ENCODE data around the gene KIAA1328.
"Not testable (repeated sequence)": the region's sequence is repeated elsewhere in the genome, so short reads cannot be mapped to it uniquely, and the experiment has no call there.

Gene KIAA1328

DNA sequence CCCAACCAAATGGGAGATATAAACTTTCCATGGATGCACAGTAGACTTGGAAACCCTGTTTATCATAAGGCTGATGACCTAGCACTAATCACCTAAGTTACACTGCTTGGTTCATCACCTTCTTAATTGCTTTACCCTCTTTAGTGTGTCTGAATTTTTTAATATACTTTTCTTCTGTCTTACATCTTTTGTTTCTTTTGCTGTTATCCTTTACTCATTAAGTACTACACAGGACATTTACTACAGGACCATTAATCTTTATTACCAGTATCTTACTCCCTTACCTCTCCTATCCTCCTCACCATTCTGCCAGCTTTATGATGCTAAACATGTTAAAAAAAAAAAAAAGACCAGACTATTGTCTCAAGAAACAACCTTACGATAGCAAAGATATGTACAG, 333.6 kb downstream of the KIAA1328 start:
- no peak for DNase-seq

DNA sequence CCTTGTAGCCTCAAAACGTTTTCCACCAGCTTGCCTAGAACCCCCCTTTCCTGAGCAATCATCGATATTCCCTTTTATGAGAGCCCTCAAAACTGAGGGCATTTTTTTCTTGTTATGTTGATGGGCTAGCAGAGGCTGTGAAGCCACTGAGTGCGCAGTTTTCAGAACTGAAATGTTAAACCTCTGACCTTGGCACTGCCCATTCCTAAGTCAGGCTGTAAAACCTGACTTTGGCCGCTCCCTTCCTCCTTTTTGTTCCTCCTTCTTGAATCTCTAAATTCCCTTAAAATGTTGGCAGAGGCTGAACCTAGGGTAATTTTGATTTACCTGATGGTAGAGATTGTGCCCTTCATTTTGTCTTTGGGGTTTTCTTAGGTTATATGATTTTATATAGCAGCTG, 334.2 kb downstream of the KIAA1328 start:
- DNase-seq, result no peak

DNA sequence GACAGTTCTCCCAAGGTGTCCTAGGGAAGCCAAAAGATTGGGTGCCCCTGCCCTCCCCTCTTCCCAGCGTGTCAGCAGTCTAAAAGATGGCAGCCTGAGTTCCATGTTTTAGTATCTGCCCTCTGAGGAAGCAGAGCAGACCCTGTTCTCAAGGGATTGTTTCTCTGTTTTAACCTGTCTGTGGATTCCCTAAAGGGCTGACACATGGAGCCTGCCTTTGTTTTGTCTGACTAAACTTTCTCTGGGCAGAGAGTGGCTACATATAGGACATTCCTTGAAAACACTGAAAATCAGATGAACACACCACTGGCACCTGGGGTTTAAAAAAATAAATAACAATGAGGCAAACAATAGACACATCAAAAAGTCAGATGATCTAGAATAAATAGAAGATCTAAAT, 337.6 kb downstream of the KIAA1328 start:
- DNase-seq, result no peak

DNA sequence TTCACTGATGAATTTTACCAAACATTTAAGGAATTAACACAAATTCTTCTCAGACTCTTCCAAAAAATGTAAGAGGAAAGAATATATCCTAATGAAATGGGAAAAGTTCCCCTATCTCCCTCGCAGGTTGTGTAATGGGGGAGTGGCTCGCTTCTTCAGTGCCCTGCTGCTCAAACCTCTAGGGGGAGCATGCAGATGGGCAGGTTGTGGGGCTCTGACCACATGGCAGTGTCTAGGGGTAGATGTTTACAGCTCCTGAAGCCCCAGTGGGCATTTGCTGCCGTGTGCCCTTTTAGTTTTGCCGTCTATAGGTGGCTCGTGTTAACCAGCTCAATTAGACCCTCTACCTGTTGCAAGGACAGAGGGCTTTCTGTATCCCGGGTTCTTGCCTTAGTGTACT, 338.0 kb downstream of the KIAA1328 start:
- not testable (repeated sequence) for DNase-seq

DNA sequence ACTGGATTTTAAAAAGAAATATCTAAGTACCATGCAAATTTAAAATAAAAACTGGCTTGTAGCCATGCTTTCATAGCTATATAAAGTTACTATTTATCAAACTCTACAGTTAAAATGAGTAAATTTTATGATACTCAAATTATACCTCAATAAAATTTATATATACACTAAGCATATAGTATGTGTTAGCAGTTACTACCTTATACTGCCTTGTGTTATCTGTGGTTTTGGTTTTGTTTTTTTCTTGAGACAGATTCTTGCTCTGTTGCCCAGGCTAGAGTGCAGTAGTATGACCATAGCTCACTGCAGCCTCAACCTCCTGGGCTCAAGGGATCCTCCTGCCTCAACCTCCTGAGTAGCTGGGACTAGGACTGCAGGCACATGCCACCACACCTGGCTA, 342.1 kb downstream of the KIAA1328 start:
- DNase-seq, result no peak

DNA sequence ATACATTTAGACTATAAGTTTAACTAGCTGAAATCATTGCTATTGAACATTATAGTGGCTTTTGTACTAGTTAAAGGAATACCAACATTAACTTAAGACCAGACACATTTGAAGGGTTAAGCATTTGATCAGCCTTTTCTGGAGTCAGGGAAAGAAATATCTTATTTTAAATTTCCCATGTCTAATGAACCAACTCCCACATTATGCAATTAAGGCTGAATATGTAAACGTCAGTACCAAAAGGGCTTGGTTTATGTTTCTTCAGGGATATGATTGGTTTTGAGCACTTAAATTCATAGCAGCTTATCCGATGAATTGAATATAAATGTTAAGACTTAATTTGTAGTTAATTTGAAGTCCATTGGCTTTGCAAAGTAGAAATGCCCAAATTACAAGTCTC, 344.5 kb downstream of the KIAA1328 start:
- no peak for DNase-seq

DNA sequence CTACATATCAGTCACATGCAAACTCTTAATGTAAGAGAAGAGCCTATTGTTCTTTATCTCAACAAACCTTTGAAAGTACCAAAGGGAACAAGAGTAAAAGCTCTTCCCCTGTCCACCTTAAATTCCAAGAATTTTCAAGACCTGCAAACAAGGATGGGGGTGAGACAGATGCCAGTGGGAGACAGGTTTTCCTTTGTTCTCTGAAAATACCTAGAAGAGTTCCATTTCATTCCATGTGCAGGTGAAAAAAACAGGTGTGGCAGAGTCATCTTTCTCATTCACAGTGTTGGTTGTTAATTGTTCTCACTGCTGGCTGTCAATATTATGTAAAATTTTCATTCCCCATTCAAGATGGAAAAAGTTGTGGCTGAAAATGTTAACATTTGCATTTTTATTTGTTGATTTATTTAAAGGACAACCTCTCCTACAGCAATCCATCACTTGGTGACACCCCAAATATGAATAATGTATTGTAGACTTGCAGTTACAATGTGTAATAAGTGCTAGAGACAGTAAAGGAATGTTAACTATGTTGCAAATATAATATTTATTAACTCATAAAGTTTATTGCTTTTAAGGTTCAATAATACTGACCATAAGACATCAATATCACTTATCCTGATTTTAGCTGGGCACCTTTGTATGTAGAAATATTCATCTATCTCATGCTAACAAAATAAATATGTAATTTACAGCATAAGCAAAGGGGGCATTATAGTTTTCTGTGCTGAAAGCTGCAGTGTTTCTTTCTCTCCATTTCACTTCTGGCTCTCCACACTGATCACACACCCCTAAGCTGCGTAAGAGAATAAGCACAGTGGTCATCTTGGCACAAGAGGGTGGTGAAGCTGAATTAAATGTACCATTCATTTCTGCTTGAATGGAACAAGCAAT, 347.0 kb downstream of the KIAA1328 start:
- no peak for DNase-seq

DNA sequence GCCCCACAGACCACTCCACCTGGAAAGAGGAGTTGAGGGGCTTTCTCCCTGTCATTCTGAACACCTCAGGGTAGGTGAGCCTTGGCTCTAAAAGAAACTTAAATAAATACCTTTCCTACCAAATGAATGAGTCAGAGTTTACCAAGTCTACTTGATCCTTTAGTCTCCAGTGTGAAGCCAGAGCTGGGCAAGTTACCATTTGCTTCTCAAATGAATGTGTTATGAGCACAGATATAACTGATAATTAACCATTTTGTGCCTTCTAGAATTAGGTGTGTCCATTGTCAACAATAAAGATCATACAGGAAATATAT, 347.7 kb downstream of the KIAA1328 start:
- DNase-seq, result no peak

DNA sequence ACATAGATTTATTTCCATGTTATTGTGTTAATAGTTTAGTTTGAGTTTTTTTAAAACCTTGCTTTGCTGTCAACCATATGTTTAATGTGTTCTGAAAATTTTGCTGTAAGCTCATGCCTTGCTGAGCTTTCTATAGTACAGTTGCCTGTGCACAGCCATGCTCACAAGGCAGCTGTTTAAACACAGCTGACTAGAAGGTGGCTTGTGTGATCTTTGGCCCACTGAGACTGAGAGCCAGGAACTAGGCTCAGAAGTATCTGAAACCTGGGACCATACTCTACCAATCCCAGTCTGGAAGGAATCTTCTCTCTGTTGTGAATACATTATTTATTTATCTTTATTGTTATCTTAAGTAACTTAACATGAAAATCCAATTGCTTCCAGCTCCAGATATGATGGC, 350.5 kb downstream of the KIAA1328 start:
- DNase-seq, result no peak

DNA sequence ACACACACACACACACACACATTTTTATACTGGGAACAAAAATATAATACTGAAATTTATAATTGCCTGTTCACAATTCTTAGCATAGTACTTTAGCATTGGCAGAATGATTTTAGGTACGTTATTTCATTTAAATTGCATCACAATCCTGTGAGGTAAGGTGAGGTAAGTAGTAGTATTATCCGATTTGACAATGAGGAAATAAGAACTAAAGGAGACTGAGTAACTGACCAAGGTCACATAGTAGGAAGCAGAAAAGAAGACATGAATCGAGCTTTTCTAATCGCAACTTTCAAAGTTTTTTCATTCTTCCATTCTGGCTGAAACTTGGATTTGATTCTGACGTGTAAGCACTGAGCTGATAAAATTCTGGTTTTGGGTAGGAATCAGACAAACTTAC, 351.2 kb downstream of the KIAA1328 start:
- DNase-seq, result no peak

DNA sequence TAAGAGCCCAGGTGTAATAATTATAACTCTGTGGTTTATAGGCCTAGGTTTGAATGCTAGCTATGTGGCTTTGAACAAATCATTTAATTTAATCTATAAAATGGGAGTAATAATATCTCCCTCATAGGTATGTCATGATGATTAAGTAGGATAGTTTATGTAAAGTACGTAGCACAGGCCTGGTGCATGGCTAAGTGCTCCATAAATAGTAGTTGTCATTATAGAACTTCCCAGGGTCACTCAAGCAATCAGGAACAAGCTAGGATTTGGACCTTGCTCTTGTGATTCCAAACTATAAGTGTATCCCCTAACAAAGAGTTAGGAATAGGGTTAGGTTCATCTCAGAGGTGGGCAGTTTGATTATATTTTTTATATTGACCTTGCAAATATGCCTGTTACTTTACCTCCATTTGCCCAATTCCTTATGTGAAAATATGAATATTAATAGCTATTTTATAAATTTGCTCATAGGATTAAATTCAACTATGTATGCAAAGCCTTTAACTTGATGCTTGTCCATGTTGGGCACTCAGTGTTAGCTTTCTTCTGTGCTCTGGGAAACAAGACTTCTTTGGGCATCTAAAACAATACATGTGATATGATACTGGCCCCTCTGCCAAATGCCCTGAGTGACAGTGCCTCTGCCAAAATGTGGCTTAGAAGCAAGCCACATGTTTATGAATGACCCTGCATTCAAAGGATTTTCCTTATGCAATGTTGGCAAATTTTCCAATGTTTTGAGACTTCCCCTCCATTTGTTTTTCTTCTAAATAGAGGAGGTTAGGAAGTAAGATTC, 353.6 kb downstream of the KIAA1328 start:
- no peak for DNase-seq

DNA sequence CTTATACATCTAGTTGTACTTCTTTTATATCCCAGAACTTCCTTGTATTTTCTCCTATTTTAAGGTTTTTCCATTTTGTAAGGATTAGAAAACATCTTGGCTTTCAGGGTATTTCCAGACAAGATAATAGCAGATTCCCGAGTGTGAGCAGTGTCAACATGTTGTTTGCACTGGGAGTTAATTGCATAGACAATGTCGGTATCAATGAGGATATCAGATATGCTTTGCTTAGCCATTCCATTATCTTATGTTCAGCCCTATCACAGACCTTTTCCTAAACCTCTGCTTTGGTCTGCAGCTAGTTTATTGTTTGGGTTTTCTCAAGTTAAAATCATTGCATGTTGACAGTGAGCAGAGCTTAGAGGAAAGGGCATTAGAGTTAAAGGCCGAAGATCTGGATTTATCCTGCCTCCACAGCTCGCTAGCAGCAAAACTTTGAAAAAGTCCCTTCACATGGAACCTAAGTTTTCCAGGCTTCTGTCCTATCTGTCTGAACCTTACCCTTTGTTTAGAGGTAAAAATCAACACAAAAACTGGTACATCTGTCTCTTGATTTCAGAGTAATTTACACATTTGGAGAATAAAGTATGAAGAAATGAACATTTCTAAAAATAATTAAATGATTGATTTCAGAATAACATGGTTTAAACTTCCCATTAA, 355.4 kb downstream of the KIAA1328 start:
- no peak for DNase-seq

DNA sequence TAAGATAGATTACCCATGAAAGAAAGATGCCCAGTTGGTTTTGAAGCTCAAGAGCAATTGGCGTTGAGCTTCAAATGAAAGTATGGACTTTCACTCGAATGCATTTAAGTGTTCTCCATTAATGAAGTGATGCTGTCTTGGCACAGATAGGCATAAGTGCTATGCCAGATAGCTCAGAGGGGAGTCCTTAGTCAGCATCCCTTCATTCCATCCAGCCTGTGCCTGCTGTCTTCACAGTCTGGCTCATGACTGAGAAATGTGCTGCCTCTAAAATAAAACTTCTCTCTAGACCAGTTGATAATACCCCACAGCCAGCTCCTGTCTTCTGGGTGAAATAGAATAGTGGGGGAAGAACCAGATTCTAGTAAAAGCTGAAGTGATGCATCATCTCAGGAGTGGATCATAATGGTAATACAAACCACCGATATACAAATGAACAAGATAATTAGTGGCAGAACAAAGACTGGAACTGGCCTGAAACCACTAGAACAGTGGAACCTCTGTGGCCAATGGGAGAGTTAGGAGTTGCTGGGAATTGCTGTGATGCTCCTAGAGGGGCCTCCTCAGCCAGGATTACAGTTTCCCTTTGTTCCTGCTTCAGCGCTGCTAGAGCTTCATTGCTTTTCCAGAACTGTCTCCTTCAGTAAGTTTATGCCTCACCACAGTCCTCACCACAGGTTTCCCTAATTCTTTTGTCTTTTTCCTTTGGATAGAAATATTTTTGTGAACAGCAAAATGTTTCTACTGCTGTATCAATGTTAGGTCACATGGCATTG, 359.3 kb downstream of the KIAA1328 start:
- no peak for DNase-seq

DNA sequence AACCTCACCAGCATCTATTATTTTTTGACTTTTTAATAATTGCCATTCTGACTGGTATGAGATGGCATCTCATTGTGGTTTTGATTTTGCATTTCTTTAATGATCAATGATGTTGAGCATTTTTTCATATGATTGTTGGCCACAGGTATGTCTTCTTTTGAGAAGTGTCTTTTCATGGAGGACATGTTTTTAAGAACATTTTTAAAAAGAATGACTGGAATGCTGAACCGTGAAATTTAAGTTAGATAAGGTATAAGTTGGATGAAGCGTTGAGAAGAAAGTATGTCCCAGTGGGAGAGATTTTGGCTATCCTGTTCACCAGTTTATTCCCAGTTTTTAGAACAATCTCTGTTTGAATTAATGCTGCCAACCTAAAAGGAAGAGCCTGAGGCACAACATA, 370.8 kb downstream of the KIAA1328 start:
- no peak for DNase-seq

DNA sequence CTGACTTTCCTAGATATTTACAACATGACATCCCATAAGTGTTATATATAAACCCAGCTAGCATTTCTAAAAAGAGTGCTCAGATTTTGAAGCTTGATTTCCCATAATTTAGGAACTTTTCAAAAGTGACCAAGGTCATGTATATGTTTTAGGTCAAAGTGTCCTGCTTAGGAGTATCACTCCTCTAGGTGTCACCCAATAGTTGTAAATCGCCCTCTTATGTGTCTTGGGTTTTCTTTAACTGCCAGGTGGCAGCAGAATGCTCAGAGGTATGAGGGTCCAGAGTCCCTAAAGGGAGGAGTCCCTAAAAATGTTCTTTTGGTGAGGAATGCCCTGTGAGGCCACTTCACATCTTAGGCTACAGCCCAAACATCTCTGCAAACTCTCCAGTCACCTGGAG, 378.4 kb downstream of the KIAA1328 start:
- no peak for DNase-seq

DNA sequence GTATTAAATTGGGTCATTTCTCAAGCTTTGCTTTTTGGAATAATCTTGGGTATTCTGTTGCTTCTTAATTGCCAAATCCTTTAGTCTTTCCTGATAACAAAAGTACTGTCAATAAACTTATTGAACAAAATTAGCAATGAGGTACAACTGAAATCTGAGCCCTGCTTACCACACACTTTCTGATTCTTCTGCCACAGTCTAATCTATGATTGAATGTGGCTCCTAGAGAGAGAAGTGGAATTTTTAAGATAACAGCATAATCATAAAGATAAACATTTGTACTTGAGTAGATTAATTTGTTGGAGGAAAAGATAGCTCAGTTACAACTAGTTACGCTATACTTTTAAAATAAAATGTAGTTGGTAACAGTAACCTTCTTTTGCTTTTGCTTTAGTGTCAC, 381.9 kb downstream of the KIAA1328 start:
- no peak for DNase-seq

DNA sequence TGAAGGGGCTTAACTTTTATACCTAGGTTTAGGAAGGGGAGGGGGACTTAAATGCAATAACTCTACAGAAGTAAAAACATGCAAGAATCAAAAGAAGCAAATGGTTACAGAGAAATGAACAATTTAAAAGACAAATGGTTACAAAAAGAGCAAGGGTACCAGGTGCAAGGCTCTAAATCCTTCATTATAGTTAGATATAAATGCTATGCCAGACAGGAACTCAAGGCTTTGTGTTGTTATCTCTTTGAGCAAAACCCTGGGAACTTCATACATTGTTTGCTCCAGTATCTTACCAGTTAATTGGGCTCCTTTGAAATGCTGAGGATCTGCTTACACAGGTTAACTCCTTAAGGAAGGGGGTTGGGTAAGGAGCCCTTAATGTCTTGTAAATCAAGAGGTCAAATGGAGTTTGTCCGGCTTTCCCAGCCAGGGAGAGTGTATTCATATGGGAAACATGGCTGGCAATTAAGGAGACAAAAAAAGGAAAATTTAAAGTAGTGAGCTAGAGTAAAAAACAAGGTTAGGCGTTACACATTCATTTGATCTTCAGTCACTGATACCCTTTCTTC, 389.2 kb downstream of the KIAA1328 start:
- no peak for DNase-seq

DNA sequence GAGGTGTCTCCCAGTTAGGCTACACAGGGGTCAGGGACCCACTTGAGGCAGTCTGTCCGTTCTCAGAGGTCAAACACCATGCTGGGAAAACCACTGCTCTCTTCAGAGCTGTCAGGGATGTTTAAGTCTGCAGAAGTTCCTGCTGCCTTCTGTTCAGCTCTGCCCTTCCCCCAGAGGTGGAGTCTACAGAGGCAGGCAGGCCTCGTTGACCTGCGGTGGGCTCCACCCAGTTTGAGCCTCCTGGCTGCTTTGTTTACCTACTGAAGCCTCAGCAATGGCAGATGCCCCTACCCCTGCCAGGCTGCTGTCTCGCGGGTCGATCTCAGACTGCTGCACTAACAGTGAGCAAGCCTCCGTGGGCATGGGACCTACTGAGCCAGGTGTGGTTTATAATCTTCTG, 390.3 kb downstream of the KIAA1328 start:
- no peak for DNase-seq

DNA sequence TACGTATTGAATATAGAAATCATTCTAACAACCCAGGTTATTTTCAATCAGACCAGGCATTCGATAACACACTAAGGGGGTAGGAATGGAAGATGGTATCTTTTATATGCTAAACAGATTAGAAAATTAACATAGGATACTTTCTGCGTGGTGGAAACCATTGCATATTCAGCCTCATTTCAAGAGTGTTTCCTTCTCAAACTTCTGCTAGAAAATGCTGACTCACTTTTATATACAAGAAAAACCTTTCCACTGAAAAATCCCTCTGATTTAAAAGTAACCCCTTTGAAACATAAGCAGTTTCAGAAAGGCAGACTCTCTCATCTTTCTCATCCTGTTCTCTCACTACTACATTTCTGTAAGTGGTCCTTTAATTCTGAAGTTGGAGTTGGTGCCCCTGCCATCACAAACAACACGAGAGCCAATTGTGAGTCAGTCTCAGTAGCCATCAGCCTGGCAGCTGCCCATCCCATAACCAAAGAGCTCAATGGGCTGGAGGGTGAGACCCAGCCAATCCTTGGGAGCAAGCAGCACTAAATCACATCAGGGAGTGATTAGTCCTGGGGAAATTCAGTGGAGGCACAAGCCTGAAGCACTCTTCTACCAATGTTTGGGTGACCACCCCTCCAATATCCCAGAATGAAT, 393.5 kb downstream of the KIAA1328 start:
- no peak for DNase-seq

DNA sequence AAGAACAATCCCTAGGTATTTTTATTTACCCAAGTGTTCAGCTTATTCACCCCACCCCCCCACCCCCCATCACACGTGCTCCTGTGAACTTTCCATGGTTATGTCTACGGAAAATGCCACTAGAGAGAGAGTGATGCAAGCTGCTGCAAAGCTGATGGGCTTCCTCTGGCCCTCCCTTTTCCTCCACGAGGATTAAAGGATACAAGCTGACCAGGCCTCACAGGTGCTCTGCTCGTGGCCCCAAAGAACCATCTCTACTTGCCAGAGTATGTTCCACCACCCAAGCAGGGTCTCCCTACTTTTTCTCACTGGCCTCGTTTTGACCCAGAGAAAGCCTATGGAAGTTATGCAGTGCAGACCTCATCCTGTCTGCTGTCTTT, 394.1 kb downstream of the KIAA1328 start:
- no peak for DNase-seq

DNA sequence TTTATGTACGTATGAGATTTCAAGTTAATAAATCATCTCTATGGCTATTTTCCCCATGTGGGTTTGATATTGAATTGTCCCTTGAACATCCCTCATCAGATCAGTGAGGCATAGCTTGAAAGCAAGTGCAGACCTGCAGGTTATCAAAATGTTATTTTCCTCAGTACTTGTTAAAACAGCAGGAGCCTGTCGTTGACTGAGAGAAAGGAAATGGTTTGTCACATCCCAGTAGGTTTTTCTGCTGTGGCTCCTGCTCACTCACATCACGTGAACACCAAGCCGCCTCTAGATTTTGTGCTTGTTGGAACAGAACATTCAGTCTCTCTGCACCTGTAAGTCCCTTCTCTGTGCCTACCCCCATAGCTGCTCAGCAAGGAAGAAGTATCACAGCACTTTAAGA, 396.4 kb downstream of the KIAA1328 start:
- DNase-seq, result no peak

DNA sequence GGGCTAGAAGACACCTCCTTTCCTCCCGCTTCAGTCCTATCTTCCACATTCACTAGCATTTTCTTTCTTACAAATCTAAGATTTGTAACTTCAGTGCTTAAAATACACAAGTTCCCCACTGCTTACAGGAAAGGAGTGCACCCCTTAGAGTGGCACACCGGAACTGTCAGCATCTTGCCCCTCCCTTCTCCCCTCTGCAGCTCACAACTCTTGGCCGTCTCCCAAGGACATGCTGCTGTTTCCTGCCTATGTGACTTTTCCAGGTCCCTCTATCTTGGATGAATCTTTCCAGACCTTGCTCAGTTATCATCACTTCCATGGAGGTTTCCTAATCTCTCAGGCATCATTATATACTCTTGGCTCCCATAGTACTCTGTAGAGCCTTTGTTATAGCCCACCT, 401.8 kb downstream of the KIAA1328 start:
- no peak for DNase-seq
